ENCODE results near the gene OTOF.
A peak's percentile ranks its signal among the peaks of the same experiment; 100 is the strongest.

The OTOF gene

DNA sequence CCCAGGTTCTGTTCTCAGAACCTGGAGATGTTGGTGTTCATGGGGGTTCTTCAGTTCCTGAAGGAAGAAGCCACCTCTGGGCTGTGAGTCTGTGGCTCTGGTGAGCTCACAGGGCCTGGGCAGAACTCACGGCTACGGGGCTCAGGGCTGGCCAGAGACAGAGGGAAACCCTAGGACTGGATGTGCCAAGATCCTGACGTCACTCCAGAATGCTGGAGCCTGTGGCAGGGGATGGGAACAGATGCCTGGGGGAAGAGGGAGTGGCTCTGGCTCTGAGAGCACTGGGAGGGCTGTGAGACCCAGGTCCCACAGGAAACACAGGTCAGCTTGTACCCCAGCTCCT, at the start of gene OTOF:
Gene OTOF, minus strand, starts transcription at position 214 of the 343 bp plus-strand sequence.
- no peak for DNase-seq

DNA sequence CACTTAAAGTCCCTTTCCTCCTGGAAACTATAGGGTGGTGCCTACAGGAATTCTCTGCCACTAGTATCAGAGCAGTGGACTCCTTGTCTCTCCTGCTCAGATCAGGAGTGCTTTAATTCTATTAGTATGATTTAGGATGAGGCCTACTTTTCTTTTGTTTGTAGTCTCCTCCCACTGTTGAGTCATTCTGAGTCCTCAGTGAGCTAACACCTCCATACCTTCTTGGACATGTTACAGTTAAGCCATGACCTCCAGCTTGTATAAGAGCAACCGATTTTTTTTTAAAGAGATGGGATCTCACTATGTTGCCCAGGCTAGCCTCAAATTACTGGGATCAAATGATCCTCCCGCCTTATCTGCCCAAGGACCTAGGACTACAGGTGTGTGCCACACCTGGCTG, 48.7 kb upstream of the OTOF start:
- no peak for DNase-seq

DNA sequence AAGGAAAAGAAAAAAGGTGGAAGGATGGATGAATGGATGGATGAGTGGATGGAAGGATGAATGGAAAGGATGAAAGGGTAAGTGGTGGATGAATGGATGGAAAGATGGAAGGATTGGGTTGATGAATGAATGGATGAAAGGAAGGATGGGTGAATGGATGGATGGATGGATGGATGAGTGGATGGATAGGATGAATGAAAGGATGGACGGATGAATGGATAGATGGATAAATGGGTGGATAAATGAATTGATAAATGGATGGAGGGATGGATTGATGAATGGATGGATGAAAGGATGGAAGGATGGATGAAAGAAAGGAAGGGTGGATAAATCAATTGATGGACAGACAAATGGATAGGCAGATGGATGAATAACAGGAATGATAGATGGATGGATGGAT, 48.2 kb upstream of the OTOF start:
- DNase-seq = no peak

DNA sequence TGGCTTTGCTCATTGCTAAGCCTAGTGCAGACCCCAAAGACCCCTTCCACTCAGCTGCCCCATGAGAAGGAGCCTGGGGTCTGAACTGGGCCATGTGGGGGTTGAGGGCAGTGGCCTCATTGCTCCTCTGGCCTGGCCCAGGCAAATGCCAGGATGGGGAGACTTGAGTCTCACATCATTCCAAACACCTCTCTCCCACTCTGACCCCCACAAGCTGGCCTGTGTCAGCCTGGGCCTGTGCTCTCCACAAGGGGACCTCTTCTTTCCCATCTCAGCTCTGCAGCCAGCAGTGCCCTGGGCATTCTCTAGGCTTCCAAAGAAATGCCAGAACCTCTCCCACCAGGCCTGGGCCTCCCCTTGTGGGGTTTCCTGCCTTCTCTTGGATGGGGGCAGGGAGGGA, 45.8 kb upstream of the OTOF start:
- no peak for DNase-seq

DNA sequence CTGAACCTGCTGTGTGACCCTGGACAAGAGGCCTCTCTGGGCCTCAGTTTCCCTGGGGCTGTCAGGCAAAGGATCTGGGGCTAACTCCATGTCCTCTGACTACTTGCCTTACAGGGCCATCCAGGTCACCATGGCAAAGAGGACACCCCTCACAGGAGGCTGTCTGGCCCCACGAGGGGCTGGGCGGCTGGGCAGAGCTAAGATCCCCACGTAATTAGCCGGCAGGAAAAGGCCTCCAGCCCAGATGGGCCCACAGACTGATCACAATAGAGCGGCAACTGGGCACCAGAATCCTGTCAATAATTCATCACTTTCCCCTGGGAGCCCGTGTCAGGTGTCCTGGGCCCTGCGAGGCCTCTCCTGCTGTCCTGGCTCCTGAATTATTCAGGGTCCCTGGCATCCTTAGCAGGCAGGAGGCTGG, 44.8 kb upstream of the OTOF start:
- DNase-seq = no peak

DNA sequence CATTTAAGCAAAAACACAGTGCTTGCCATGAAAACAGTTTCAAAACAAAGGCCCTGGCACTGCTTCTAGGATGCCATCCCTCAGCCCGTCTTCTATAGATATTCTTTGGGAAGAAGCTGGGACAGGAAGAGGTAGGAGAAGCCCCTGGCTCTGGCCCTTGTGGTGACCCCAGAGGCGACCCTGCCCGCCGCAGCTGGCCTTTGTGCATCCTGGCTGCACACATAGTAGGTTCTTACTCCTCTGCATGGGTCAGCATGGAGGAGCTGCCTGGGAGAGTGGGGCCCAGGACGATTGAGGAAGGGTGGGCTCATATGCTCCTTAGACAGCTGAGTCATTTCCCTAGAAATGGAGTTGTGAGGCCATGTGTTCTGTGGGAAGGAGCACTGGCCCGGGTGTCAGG, 44.4 kb upstream of the OTOF start:
- DNase-seq = no peak

DNA sequence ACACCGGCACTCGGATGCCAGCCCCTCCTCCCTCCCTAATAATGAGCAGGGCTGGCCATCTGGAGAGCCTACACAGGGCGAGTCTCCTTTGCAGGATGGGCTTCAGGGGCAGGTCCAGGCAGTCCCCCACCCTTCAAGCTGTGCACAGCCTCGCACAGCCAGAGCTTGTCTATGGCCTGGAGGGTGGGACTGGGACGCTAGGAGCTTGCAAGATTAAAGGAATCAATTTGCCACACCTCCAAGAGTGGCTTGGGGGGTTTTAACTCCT, 43.9 kb upstream of the OTOF start:
- no peak for DNase-seq

DNA sequence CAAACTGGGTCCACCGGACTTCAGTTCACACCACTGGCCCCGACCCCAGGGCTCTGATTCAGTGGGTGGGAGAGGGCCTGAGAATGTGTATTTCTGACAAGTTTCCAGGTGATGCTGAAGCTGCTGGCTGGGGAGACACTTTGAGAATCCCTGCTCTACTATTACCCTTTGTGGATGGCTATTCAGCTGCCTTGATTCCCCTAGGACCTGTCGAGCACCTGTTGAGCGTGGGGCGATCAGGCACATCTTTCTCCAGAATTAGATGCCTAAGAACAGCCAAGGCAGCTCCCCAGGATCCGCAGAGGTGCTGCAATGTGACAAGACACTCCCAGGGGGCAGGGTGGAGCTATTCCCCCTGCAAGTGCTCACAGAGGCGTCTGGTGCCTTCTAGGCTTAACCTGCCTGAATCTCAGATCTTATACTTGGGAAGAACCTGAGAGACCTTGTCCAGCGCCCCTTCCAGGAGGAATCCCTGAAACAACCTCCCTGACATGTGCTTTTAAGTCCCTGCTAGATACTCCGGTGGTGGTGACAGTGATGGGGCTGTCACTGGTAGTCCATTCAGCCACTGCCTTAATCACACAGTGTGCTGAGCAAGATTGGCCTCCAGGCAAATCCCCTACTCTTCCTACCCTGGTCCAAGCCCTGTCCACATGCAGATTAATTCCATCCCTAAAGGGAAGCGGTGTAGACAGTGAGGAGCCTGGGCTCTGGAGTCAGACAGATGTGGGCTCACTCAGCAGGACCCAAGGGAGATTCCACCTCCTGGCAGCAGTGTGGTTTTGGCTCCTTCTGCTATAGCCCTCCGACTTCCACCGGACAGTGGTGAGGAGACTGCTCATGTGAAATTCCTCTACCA, 43.4 kb upstream of the OTOF start:
- peak; percentile 38 to 68 (median 59) for DNase-seq

DNA sequence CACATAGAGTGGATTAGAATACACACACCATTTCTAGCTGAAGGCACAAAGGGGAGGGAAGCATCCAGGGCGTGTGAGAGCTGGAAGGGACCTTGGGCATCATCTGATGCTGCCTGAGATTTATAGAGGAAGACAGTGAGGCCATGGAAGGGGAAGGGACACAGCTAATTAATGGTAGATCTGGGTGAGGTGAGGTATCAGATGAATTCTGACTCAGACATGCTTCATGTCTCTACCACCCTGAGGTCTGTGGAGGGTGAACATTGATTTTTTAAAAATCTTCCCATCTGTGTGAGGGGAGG, 42.2 kb upstream of the OTOF start:
- no peak for DNase-seq

DNA sequence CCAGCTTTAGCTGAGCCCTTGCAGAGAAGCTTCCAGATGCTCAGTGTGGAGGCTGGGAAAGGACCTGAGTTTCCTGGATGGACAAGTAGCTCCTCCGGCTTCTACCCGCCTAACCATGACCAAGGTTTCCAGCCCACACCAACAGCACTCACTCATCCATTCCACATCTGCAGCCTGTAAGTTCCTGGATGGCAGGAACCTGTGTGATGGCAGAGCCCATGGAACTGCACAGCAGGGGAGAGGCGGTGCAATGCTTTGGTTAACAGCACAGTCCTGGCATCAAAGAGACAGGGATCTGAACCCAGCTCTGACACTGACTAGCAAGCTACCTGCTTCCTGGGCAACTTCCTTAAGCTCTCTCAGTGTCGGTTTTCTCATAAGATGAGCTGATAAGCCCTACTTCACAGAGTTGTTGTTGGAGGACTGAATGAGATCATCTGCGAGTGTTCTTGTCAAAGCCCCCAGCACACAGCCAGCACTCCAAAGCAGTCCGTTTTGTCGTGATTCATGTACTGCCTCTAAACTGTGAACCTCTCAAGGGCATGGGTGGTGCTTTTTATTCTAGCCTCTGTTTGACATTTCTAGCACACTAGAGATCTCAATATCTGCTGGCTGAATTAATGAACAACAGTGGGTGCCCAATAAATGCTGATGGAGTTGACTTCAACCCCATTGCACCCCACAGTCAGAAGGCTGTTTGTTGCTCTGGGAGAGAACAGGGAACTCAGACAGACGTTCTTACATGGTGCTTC, 41.6 kb upstream of the OTOF start:
- DNase-seq = no peak

DNA sequence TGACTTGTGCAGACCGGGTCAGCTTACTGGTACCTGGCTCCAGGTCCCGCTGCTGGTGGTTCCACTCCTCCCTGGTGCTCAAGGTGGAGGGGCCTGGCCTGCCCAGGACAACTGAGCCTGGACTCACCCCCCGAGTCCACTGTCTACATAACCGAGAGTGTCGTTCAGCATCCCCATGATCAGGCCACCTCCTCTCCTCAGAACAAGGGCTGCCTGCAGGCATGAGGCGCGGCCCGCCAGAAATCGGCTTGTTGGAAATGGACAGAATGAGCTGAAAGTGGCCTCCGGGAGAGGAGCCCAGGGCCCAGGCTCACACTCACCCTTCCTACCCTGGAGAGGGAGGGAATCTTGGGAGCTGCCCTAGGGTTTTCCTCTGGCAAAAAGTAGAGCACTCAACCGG, 38.9 kb upstream of the OTOF start:
- DNase-seq = no peak

DNA sequence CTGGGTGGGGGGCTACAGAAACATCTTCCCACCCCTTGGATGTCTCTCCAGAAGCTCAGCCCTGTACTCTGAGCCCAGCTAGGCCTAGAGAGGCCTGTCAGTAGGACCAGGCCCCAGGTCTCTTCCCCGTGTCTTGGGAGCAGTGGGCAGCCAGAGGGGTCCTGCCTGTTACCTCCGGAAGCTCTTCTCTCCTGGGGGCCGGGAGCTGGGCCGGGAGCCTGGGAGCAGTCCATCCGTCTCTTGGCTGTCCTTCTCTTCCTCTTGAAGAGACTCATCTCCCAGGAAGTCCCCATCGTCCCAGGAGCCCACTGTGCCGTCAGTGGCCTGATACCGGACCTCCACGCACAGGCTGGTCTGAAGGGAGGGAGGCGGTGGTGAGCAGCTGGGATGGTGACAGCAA, 38.3 kb upstream of the OTOF start:
- no peak for DNase-seq

DNA sequence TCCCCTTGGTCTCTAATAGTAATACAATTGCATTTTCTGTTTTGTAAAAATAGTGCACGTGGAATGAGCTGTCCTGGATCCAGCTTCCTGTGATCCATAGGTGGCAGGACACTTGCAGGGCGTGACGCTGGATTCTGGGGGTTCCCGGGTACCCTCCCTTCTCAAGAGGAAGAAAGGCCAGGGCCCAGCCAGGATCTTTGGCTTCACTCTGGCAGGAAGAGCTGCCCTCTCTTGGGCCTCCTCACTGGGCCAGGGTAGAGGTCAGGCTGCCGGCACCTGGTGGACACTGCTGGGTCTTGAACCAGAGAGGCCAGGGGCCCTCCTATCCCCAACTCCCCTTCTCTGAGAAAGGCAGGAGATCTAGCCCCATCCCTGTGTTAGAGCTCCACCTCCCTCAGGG, 37.8 kb upstream of the OTOF start:
- DNase-seq = no peak

DNA sequence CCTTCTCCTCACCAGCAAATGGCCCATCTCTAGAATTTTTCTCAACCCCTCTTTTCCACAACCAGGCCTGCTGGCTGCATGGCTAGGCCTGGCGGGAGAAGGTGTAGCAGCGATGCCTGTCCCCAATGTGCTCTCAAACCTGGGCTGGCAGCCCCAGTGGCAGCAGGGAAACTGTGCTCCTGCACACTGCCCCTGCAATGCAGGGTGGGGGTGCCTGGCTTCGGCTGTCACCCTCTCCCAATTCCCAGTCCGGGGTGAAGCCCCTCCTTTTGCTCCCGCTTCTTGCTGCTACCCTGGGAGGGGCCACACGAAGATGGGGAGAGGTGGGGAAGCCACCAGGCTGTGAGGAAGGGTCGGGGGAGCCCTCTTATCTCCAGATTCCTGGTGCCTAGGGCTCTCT, 36.1 kb upstream of the OTOF start:
- no peak for DNase-seq

DNA sequence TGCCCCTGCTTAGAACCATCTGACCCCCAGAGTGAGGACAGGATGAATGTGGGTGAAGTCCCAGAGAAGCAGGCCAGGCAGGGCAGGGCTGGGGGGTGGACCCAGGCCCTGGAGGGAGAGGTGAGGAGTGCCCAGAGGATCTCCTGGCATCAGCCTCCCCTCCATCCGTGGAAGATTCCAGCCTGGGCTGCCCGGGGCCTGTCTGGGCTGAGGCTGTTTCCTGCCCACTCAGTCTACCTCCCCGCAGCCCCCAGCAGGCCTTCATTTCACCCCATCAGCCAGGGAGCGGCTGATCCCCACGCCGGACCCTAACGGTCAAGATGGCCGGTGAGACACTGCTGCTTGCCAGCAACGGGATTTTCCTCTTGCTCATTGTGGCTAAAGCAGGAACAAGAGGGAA, 35.3 kb upstream of the OTOF start:
- no peak for DNase-seq

DNA sequence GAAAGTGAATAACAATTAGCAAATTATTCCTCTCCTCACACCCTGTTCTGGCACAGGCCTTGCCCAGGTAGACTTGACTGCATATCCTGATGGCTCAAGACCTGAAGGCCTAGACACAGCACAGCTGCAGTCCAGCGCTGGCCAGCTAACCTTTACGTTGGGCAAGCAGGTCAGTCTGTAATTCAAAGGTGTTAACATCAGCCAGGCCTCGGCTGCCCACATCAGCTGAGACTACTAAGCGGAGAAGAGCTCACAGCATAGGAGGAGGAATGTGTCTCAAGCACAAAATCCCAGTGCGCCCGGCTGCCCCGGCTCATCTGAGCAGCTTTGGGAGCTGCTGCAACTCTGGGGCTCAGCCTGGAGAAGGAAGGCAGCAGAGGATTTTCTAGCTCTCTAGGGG, 33.5 kb upstream of the OTOF start:
- DNase-seq = no peak

DNA sequence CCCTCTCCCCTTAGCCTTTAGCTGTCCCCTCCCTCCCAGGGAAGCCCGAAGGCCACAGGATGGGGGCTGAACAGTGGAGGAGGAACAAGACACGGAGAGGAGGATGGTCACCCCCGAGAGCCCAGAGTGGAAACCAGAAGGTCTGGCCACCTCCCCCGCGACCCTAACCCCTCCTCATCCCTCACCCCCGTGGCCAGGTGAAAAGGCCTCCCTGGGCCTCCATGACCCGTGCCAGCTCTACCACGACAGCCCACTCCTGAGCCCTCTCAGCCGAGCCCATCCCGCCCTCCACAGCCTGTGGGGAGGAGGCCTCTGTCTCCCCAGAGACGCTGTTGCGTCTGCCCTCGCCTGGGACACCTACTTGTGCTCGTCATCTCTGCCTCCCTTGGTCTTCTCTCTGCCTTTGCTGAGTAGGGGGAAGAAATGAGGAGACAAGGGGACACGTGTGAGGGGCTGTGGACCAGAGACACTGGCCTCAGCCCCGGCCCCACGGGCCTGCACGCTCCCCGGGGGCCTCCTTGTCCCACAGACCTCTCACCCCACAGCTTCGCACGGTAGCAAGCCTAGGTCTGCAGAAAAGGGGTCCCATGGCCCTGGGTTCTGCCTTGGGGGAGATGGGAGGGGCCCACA, 32.5 kb upstream of the OTOF start:
- no peak for DNase-seq

DNA sequence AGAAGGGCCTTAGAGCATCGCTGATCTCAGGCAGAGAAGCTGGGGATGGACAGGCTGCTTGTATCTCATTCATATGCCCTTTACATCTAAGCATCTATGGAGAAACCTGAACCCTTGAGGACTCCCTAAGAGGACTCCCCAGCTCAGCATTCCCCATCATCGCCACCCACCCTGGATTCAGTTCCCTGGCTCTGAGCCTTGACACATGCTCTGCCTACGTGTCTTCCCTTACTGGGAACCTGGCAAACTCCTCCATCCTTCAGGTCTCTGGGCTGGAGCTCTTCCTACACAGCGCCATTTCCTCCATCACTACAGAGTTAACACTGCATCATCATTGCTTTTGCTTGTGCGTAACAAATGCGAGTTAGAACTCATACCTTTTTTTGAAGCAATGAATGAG, 31.2 kb upstream of the OTOF start:
- no peak for DNase-seq

DNA sequence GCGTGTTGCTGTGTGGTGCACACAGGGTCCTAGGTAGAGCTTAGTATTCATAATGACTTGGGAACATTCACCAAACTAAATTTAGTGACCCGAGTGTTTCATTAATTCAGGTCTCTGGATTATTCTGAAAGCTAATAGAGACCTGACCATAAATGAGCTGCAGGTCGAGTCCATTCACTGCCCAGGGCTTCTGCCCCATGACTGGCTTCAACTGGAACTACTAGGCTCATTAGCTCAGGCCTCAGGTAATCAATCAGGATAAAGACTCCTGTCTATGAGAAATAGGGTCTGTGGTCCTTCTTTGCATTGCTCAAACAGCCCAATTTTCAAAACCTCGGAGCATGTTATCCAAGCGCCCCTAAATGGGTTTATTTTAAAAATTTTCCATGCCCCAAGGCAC, 30.0 kb upstream of the OTOF start:
- no peak for DNase-seq

DNA sequence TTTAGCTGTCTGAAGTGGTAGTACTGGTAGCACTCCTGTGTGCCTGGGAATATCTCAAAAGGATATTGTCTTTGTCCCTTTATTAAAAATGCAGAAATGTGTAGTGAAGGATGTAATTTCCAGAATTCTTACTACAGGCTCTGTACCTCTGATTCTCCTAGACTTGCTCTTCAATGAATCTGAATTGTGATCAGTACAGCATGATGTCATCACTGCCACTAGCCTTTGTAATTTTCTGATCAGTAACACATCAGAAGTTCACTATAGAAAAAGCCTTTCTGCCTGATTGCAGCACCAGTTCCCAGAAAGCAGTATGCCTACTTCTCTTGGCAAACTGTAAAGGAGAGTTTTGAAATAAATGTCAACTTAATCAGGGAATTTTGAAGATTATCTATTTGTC, 29.2 kb upstream of the OTOF start:
- DNase-seq = no peak

DNA sequence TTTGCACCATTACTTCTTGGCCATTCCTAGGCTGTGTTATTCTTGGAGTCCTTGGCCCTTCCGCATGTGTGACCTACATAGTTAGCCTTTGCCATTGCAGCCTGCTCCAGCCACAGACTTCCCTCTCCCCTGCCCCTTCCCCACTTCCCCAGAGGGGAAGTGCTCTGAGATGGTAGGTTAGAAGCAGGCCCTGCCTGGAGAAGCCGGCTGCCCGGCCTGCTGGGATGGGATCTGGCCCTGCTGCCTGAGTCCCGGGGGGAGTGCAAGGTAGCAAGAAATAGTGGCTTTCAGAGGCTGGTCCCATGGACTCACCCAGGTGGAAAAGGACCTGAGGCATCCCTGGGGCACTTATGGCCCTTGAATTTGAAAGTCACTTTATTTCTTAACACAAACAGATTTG, 28.4 kb upstream of the OTOF start:
- no peak for DNase-seq

DNA sequence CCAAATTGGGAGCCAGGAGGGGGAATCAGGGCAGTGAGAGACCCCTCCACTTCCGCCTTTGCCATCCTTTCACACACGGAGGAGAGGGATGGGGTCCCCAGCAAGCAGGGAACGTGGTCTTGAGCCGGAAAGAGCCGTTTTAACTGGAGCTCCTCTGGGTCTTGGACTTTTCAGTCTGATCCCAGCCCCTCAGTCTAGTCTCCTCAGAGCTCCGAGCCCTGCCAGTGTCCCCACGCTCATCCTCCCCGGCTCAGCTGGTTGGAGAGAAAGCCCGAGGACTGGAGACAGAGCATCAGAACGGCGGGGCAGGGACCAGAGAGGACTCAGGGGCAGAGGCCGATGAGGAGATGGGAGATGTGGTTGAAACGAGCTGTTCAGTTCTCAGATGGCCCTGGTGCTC, 26.1 kb upstream of the OTOF start:
- DNase-seq = no peak

DNA sequence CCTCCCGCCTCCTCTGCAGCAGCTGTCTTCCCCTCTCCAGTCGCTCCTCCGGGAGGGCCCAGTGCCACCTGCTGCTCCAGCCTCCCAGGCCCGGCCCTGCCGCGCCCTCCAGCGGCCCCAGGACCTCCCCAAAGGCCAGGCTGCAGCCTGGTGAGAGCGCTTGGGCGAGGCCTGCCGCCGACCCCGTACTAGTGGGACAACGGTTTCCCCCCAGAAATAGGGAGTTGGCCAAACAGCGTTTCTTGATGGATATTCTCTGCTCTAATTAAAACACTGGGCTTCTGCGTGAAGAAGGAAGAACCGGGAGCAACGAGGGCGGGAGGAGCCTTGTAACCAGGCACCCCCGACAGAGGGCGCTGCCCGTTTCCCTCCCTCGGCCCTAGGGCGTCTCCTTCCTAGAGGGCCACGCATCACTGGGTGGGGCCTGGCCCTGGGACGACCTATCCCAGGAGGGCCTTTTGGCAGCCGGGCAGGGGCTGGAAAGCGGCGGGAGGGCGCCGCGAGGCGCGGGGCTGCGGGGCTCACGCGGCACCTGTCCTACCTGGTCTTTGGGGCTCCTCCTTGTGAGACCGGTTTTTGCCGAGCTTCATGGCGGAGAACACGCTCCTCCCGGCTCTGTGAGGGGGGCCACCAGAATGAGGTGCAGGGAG, 25.4 kb upstream of the OTOF start:
- DNase-seq = peak; percentile 87 to 93 (median 88)

DNA sequence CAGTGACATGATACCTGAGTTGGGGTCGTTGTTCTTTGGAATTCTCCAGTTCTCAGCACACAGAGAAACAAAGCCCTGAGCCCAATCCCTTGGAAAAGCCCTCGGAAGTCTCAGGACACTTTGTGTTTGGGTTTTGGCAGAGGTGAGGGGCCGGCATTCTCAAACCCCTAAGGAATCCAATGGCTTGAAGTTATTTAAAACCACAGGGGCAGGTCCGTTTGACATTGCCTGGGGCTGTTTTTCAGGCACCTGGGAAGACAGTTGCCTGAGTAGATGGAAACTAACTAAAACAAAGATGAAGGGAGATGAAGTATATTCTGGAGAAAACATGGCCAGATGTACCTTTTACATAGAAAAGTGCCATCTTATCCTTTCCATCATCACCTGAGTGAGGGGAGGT, 22.5 kb upstream of the OTOF start:
- no peak for DNase-seq
